DND-41 (cell line): Measurements from ENCODE around the gene MEP1A.
"Not testable (repeated sequence)": the region's sequence is repeated elsewhere in the genome, so short reads cannot be mapped to it uniquely, and the experiment has no call there.

Source experiments
- CTCF ChIP-seq: IDR thresholded peaks from 2 replicates; pipeline ENCODE4 v1.5.1; 2012; ENCODE audit warnings: borderline replicate concordance, low read length, moderate library complexity, mild to moderate bottlenecking; ENCODE audit not compliant: poor library complexity, severe bottlenecking; ENCODE audit errors: extremely low read depth
- EZH2 ChIP-seq: IDR thresholded peaks from 3 replicates; pipeline ENCODE4 v1.6.1; 2012; ENCODE audit warnings: borderline replicate concordance, low read depth, mild to moderate bottlenecking, moderate library complexity, low read length, inconsistent platforms; ENCODE audit not compliant: severe bottlenecking

GRCh38 chr6:46774736-46775135 is 18.5 kb upstream of the MEP1A start:
- TF ChIP-seq CTCF, EZH2: not testable (repeated sequence)
